K562 (cell line): Measurements from ENCODE around the gene HOXB6. TPM values are rescaled to one million over a fixed set of nuclear protein-coding genes. Genes with fewer than 3 reads are reported as not detected.

Experiments used
- BRCA1 ChIP-seq, 2 experiments: fragments of 450-650 bp in 1 of 2; sonication (generic) in 1 of 2; formaldehyde crosslinking in 1 of 2; IDR thresholded peaks; 2 replicates each; pipeline versions ENCODE4 v1.5.0 to v1.6.1; 2017 to 2020; ENCODE audit warnings: mild to moderate bottlenecking in 1 of 2, missing genetic modification reagents in 1 of 2
- HDGF ChIP-seq: fragments of 450-650 bp; IDR thresholded peaks from 2 replicates; pipeline ENCODE4 v1.6.1; 2016
- ILF3 ChIP-seq: fragments of 450-650 bp; IDR thresholded peaks from 2 replicates; pipeline ENCODE4 v1.6.1; 2018; ENCODE audit warnings: antibody characterized with exemption, mild to moderate bottlenecking, moderate library complexity, borderline replicate concordance
- KLF10 ChIP-seq: fragments of 250-450 bp; sonication (Bioruptor Pico); IDR thresholded peaks from 2 replicates; pipeline ENCODE4 v1.6.1; 2021; ENCODE audit warnings: matching md5 sums
- MAFG ChIP-seq: fragments of 450-650 bp; conservative IDR thresholded peaks from 2 replicates; pipeline ENCODE4 v1.6.1; 2016; ENCODE audit warnings: missing genetic modification characterization, missing compliant biosample characterization
- NFRKB ChIP-seq: fragments of 450-650 bp; IDR thresholded peaks from 2 replicates; pipeline ENCODE4 v1.6.1; 2016; ENCODE audit warnings: low read depth
- RBM14 ChIP-seq: fragments of 200-400 bp; formaldehyde crosslinking; IDR thresholded peaks from 2 replicates; pipeline ENCODE4 v1.6.1; 2018; ENCODE audit warnings: low read depth, mild to moderate bottlenecking, low read length, moderate library complexity, borderline replicate concordance; ENCODE audit not compliant: insufficient read depth
- RCOR1 ChIP-seq, 2 experiments: IDR thresholded peaks; 2 replicates each; pipeline ENCODE4 v1.6.1; 2012; ENCODE audit warnings: low read depth in 2 of 2, low read length in 2 of 2, borderline replicate concordance in 1 of 2, improper control_type of control experiment in 1 of 2
- RFX5 ChIP-seq: IDR thresholded peaks from 2 replicates; pipeline ENCODE4 v1.6.1; 2011; ENCODE audit warnings: low read depth, mild to moderate bottlenecking, improper control_type of control experiment, low read length
- RUNX1 ChIP-seq: sonication (generic); IDR thresholded peaks from 2 replicates; pipeline ENCODE4 v1.6.1; 2016; ENCODE audit warnings: antibody characterized with exemption, low read depth
- SMARCE1 ChIP-seq: fragments of 450-650 bp; IDR thresholded peaks from 2 replicates; pipeline ENCODE4 v1.7.1; 2016; ENCODE audit warnings: mild to moderate bottlenecking
- TAF9B ChIP-seq: fragments of 450-650 bp; IDR thresholded peaks from 2 replicates; pipeline ENCODE4 v1.6.1; 2018; ENCODE audit warnings: mild to moderate bottlenecking; ENCODE audit not compliant: partially characterized antibody
- ZKSCAN1 ChIP-seq: fragments of 150-350 bp; IDR thresholded peaks from 2 replicates; pipeline ENCODE4 v1.6.1; 2016; ENCODE audit warnings: low read depth, low read length
- ZNF280B ChIP-seq: fragments of 250-450 bp; sonication (Bioruptor Pico); IDR thresholded peaks from 2 replicates; pipeline ENCODE4 v1.5.1; 2021; ENCODE audit warnings: mild to moderate bottlenecking
- ZNF668 ChIP-seq: fragments of 250-450 bp; sonication (Bioruptor Pico); IDR thresholded peaks from 2 replicates; pipeline ENCODE4 v1.8.0; 2022; ENCODE audit warnings: mild to moderate bottlenecking, inconsistent platforms
- polyA plus RNA-seq, 8 experiments: library from polyadenylated mRNA; depleted of rRNA in 4 of 8; stranded (reverse) in 5 of 8; unstranded in 3 of 8; fragments of >200 nt; fragmentation: Nextera tagmentation in 2 of 8; fragmentation: Illumina TruSeq in 1 of 8; extraction: Ambion mirVana in 2 of 8; extraction: Trizol in 1 of 8; gene quantifications; 2 replicates each; pipeline versions ENCODE4 v1.2.1 to v1.2.3, GENCODE V29; 2011 to 2014; ENCODE audit warnings: inconsistent platforms in 1 of 8, missing spikeins in 1 of 8
- total RNA-seq, 7 experiments: library from RNA; depleted of rRNA in 6 of 7; stranded (reverse); fragments of >200 nt in 6 of 7; fragmentation: Illumina TruSeq in 2 of 7; extraction: Trizol in 2 of 7; gene quantifications; 2 replicates each; pipeline versions ENCODE4 v1.2.1 to v1.2.3, GENCODE V29; 2011 to 2021; ENCODE audit warnings: low replicate concordance in 1 of 7
- TF ChIP-seq, protein P1 (sequence below): fragments of 450-650 bp; IDR thresholded peaks from 2 replicates; pipeline ENCODE4 v1.6.1; 2016; ENCODE audit warnings: antibody characterized with exemption
- TF ChIP-seq, protein P2 (sequence below): IDR thresholded peaks from 2 replicates; pipeline ENCODE4 v1.6.1; 2016; ENCODE audit warnings: missing genetic modification characterization, missing compliant biosample characterization
- TF ChIP-seq, protein P3 (sequence below): fragments of 450-650 bp; IDR thresholded peaks from 2 replicates; pipeline ENCODE4 v1.7.1; 2018; ENCODE audit warnings: mild to moderate bottlenecking, low read depth; ENCODE audit not compliant: partially characterized antibody

Gene HOXB6
- total and polyA plus RNA-seq, 9 of the 15 experiments (the other 6 are each of a cell fraction or from before 2014, with no cell fraction given), result 1.2 to 14.8 (median 4.9) TPM

DNA sequence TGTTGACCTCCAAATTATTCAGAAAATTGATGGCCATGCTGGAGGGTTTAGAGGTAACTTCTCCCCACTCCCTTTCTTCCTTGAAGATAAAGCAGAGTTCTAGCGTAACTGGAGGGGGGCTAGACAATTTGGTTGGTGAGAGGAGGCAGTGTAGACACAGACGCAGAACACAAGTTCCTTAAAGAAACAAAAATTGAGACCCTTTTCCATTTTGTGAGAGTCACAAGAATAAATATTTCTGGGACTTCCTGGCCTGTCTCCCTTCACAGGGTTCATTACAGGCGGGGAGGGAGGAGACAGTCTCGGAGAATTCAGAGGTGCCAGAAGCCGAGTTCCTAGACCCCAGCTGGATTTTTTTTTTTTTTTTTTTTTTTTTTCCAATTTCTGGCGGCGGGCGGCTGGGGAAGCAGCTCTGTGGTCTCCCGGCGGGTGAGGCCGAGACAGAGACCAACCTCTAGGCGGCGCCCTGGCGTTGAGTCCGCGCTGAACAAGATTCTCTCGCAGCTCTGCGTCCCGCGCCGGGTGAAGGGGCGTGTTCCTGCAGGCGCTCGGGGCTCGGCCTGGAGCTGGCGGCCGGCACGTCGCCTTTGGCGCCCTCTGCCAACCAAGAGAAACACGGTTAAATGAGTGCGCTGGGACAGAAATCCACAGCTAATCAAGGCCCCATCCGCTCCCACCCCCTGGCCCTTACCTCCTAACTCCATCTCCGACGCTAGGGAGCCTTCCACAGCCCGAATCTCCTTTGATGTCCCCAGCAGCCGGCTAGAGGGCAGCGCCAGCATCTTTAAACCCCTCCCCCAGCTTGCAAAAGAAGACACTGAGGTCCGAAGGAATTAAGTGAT, 31.6 kb upstream of the HOXB6 start (continued):
- TF ChIP-seq KLF10 (CRISPR knock-in tag), result no peak
- no peak for TF ChIP-seq ZKSCAN1
- TF ChIP-seq, protein P1, sequence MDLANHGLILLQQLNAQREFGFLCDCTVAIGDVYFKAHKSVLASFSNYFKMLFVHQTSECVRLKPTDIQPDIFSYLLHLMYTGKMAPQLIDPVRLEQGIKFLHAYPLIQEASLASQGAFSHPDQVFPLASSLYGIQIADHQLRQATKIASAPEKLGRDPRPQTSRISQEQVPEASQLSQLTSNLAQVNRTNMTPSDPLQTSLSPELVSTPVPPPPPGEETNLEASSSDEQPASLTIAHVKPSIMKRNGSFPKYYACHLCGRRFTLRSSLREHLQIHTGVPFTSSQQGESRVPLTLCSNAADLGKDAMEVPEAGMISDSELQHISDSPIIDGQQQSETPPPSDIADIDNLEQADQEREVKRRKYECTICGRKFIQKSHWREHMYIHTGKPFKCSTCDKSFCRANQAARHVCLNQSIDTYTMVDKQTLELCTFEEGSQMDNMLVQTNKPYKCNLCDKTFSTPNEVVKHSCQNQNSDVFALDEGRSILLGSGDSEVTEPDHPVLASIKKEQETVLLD, result no peak
- no peak for TF ChIP-seq HDGF
- TF ChIP-seq ZNF280B (CRISPR knock-in tag), result no peak
- TF ChIP-seq NFRKB, result no peak
- TF ChIP-seq BRCA1 (IDR thresholded peaks at IDR 0.05), result no peak
- TF ChIP-seq BRCA1 (CRISPR knock-in tag; IDR thresholded peaks at IDR 0.05), result no peak
- TF ChIP-seq RFX5, result no peak
- TF ChIP-seq ILF3, result no peak
- TF ChIP-seq RUNX1, result no peak
- TF ChIP-seq SMARCE1, result peak; percentile 81
- peak in 1 of 2 experiments; percentile 74; a peak in 1 of 4 replicates for TF ChIP-seq RCOR1 (IDR thresholded peaks at IDR 0.05; ENCODE audit: borderline replicate concordance in 1 of 2, low read depth in 2 of 2, low read length in 2 of 2)
- TF ChIP-seq, protein P2, sequence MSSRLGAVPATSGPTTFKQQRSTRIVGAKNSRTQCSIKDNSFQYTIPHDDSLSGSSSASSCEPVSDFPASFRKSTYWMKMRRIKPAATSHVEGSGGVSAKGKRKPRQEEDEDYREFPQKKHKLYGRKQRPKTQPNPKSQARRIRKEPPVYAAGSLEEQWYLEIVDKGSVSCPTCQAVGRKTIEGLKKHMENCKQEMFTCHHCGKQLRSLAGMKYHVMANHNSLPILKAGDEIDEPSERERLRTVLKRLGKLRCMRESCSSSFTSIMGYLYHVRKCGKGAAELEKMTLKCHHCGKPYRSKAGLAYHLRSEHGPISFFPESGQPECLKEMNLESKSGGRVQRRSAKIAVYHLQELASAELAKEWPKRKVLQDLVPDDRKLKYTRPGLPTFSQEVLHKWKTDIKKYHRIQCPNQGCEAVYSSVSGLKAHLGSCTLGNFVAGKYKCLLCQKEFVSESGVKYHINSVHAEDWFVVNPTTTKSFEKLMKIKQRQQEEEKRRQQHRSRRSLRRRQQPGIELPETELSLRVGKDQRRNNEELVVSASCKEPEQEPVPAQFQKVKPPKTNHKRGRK (tag), result no peak
- TF ChIP-seq RBM14, result no peak
- TF ChIP-seq ZNF668 (CRISPR knock-in tag), result no peak
- TF ChIP-seq, protein P3, sequence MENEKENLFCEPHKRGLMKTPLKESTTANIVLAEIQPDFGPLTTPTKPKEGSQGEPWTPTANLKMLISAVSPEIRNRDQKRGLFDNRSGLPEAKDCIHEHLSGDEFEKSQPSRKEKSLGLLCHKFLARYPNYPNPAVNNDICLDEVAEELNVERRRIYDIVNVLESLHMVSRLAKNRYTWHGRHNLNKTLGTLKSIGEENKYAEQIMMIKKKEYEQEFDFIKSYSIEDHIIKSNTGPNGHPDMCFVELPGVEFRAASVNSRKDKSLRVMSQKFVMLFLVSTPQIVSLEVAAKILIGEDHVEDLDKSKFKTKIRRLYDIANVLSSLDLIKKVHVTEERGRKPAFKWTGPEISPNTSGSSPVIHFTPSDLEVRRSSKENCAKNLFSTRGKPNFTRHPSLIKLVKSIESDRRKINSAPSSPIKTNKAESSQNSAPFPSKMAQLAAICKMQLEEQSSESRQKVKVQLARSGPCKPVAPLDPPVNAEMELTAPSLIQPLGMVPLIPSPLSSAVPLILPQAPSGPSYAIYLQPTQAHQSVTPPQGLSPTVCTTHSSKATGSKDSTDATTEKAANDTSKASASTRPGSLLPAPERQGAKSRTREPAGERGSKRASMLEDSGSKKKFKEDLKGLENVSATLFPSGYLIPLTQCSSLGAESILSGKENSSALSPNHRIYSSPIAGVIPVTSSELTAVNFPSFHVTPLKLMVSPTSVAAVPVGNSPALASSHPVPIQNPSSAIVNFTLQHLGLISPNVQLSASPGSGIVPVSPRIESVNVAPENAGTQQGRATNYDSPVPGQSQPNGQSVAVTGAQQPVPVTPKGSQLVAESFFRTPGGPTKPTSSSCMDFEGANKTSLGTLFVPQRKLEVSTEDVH, result no peak
- no peak for TF ChIP-seq TAF9B
- TF ChIP-seq MAFG (tag), result no peak
